Nephron (organoid): ENCODE measurements around the gene S100A9.

Experiments
- H3K27ac Mint-ChIP-seq, 3 experiments: 2 replicates each; pipeline ENCODE4 v1.8.0; 2020; ENCODE audit warnings: mixed read lengths in 3 of 3, mild to moderate bottlenecking in 2 of 3, moderate library complexity in 1 of 3
- H3K27me3 Mint-ChIP-seq: 2 replicates; pipeline ENCODE4 v1.8.0; 2021; ENCODE audit warnings: low read depth, mild to moderate bottlenecking, moderate library complexity, mixed read lengths
- H3K36me3 Mint-ChIP-seq: 2 replicates; pipeline ENCODE4 v1.8.0; 2020; ENCODE audit warnings: low read depth, mixed read lengths
- H3K4me1 Mint-ChIP-seq: 2 replicates; pipeline ENCODE4 v1.8.0; 2020; ENCODE audit warnings: mixed read lengths
- H3K4me3 Mint-ChIP-seq, 3 experiments: 2 replicates each; pipeline ENCODE4 v1.8.0; 2020; ENCODE audit warnings: mild to moderate bottlenecking in 3 of 3, mixed read lengths in 3 of 3, moderate library complexity in 2 of 3
- H3K9me3 Mint-ChIP-seq: 2 replicates; pipeline ENCODE4 v1.8.0; 2020; ENCODE audit warnings: mixed read lengths
- TF ChIP-seq, protein P1 (sequence below), 3 experiments: fragments of 200-600 bp; sonication (generic); IDR thresholded peaks; one replicate each; pipeline ENCODE4 v1.5.0; 2021; ENCODE audit warnings: antibody characterized with exemption in 3 of 3; ENCODE audit not compliant: unreplicated experiment in 3 of 3

Gene S100A9

DNA sequence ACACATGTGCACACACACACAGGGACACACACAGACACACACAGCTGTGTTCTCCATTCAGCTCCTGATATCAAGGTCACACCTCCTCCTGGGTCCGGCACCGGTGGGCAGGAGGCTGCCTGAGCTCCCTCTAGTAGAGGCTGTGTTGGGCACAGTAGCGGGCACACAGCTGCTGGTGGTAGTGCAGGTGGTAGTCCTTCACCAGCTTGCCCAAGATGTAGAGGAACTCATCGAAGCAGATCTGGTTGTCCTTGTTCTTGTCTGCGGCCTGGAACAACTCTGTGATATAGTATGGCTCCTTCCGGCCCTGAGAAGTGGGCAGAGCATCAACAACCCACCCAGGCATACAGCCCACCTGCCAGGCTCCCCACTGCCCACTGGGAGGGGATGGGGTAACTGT lies 38.8 kb downstream of the S100A9 start:
- TF ChIP-seq, protein P1, sequence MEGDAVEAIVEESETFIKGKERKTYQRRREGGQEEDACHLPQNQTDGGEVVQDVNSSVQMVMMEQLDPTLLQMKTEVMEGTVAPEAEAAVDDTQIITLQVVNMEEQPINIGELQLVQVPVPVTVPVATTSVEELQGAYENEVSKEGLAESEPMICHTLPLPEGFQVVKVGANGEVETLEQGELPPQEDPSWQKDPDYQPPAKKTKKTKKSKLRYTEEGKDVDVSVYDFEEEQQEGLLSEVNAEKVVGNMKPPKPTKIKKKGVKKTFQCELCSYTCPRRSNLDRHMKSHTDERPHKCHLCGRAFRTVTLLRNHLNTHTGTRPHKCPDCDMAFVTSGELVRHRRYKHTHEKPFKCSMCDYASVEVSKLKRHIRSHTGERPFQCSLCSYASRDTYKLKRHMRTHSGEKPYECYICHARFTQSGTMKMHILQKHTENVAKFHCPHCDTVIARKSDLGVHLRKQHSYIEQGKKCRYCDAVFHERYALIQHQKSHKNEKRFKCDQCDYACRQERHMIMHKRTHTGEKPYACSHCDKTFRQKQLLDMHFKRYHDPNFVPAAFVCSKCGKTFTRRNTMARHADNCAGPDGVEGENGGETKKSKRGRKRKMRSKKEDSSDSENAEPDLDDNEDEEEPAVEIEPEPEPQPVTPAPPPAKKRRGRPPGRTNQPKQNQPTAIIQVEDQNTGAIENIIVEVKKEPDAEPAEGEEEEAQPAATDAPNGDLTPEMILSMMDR (IDR thresholded peaks at IDR 0.05; ENCODE audit: unreplicated experiment in 3 of 3), result no peak
- Mint-ChIP-seq H3K4me3 (no peak overlapping the region), H3K4me1 (no peaks in the 10 kb centered on the region), H3K36me3 (no peaks in the 10 kb centered on the region), H3K27ac (no peak overlapping the region), H3K9me3 (no peaks in the 10 kb centered on the region), H3K27me3 (peaks cover 39% of the 10 kb centered on the region)

DNA sequence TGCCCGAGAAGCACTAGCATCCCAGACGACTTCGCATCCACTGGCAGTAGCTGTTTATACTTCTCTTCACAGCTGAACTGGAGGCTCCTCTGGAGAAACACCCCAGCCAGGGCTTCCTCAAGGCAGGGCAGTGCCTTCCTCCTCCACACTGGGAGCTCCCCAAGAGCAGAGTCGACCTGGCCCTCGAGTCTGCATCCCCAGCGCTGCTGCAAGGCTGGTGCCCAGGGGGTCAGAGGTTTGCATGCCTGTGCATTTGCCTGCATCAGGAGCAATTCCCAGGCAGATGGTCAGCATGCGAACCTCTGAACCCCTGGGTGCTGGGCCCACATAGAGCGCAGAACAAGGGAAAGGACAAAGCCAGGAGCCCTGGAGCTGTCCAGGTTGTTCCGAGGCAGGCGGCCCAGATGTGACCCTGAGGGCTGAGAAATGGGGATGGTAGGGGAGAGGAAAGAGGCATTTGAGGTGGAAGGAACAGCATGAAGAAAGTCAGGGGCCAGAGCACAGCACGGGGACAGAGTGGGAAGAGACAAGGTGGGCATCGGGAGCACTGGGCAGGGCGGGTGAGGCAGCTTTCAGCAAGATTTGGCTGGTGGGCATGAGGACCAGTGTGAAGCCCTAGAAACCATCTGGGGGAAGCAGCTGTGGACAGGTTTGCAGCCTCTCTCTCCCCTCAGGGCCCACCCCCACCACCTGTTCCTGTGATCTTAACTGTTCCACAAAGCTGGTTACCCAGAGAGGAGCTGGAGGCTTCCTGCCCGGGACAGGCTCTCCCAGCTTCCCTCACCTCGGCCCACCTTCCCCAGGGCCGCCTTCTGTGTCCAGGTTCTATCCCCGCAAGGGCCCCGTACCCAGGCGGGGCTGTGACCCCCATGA lies 39.6 kb downstream of the S100A9 start:
- Mint-ChIP-seq H3K4me1 (no peaks in the 10 kb centered on the region), H3K36me3 (no peaks in the 10 kb centered on the region), H3K9me3 (no peaks in the 10 kb centered on the region), H3K4me3 (no peak overlapping the region), H3K27me3 (peaks cover 41% of the 10 kb centered on the region), H3K27ac (no peak overlapping the region)
- TF ChIP-seq, protein P1 (IDR thresholded peaks at IDR 0.05; ENCODE audit: unreplicated experiment in 3 of 3), result no peak

DNA sequence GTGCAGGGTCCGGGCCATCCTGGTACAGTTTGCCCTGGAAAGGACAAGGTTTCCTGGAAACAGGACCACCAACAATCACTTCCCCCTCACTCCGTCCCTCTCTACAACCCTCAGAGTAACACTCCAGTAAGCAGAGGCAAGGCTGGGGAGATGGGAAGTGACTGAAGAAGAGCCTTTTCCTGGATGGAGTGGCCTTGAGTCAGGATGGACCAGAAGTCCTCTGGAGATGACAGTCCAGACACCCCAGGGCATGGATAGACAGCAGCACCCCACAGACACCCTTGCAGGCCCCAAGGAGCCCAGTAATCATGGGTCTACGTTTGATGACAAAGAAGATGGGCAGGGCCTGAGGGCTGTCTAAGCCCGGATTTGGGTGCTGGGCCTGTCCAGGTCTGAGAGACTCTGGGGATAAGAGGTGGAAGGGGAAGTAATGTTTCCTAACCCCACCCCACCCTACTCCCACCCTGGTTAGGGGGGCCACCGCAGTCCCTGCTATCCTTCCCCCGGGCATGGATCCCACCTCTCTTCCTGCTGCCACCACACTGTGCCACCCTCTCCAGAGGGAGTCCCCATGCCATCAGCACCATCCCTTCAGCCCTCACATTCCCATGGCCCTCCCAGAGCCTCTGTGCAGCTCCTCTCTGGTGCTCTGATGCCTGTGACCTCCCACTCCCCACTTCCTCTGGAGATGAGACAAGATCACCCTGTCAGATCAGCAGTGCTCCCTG lies 40.4 kb downstream of the S100A9 start:
- H3K27ac Mint-ChIP-seq, result no peak overlapping the region
- H3K27me3 Mint-ChIP-seq, result peaks cover 36% of the 10 kb centered on the region
- H3K9me3 Mint-ChIP-seq, result no peaks in the 10 kb centered on the region
- no peak overlapping the region for H3K4me3 Mint-ChIP-seq
- H3K4me1 Mint-ChIP-seq, result no peaks in the 10 kb centered on the region
- TF ChIP-seq, protein P1 (IDR thresholded peaks at IDR 0.05; ENCODE audit: unreplicated experiment in 3 of 3), result no peak
- H3K36me3 Mint-ChIP-seq, result no peaks in the 10 kb centered on the region

DNA sequence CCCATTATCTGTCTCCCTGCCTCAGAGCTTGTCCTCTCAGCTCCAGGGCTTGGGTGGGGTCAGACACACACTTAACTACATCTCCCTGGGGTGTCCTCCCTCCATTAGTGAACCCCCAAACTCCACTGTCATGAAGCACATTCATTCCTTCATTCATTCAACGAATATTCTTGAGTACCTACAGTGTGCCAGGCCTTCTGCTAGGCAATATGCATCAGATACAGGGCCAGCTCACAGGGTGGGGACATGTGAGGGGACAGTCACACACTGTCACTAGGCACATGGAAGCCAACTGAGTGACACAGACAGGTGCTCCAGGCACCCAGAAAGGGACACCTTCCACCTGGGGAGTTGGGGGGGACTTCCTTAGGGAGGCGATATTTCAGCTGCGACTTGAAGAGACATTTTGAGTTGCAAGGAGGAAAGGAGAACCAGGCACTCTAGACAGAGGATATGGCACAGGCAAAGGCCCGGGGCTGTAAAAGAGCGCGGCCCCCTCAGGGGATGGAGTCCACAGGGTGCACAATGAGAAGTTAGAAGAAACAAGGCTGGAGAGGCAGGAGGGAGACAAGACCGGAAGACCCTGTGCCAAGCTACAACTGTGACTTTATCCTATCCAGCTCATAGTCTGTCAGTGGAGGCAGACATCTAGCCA lies 41.9 kb downstream of the S100A9 start:
- Mint-ChIP-seq H3K4me3 (no peak overlapping the region), H3K27ac (no peak overlapping the region), H3K4me1 (no peaks in the 10 kb centered on the region), H3K36me3 (no peaks in the 10 kb centered on the region), H3K9me3 (no peaks in the 10 kb centered on the region), H3K27me3 (peaks cover 42% of the 10 kb centered on the region)
- TF ChIP-seq, protein P1 (IDR thresholded peaks at IDR 0.05; ENCODE audit: unreplicated experiment in 3 of 3), result no peak

DNA sequence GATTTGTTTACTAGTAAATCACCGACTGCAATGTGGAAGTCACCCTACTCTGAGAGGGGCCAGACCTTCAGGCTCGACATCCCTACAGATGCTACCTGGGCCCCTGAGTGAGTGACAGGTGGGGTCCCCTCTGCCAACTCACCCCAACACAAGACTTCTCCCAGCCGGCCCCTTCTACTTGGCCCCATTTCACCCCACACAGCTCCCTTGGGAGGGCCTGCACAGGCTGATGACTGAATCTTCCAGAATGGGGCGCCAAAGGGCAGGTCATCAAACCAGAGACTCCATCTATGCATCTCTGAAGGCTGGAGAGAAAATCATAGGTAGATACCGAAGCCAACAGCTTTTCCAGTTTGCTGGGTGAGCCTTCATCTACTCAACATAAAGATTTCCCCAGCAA lies 42.6 kb downstream of the S100A9 start:
- no peaks in the 10 kb centered on the region for H3K36me3 Mint-ChIP-seq
- no peak overlapping the region for H3K27ac Mint-ChIP-seq
- H3K4me1 Mint-ChIP-seq, result no peaks in the 10 kb centered on the region
- peaks cover 40% of the 10 kb centered on the region for H3K27me3 Mint-ChIP-seq
- no peak overlapping the region for H3K4me3 Mint-ChIP-seq
- TF ChIP-seq, protein P1 (IDR thresholded peaks at IDR 0.05; ENCODE audit: unreplicated experiment in 3 of 3), result no peak
- no peaks in the 10 kb centered on the region for H3K9me3 Mint-ChIP-seq
